GM19023 (cell line): ENCODE data around the gene GAS7.
"Not testable (repeated sequence)": the region's sequence is repeated elsewhere in the genome, so short reads cannot be mapped to it uniquely, and the experiment has no call there.

Source experiments
- ATAC-seq: cut with Tn5 transposase; IDR thresholded peaks from one replicate; pipeline ENCODE4 v1.9.1; 2021; ENCODE audit warnings: mild to moderate bottlenecking, moderate library complexity; ENCODE audit not compliant: unreplicated experiment

The GAS7 gene

DNA sequence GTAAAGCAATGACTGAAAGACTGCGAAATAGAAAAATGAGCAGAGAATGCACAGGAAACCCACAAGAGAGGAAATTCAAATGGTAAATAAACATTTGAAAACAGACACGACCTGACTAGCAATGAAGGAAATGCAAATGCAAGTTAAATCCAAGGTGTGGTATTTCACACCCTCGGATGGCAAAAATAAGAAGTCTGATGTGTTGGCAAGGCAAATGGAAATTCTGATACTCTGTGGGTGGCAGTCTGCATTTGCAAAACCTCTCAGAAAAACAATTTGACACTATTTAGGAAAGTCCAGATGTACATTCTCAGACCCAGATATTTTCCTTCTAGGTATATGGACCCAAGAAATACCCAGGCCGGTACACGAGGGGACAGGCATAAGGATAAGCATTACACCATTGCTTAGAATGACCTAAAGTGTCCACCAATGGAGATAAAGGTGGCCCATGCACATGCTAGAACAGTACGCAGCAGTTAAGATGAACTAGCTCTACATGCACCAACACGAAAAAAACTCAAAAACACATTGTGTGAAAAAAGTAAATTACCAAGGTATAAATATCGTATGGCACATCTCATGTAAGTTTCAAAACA is 116.7 kb downstream of the GAS7 start:
- ATAC-seq = no peak

DNA sequence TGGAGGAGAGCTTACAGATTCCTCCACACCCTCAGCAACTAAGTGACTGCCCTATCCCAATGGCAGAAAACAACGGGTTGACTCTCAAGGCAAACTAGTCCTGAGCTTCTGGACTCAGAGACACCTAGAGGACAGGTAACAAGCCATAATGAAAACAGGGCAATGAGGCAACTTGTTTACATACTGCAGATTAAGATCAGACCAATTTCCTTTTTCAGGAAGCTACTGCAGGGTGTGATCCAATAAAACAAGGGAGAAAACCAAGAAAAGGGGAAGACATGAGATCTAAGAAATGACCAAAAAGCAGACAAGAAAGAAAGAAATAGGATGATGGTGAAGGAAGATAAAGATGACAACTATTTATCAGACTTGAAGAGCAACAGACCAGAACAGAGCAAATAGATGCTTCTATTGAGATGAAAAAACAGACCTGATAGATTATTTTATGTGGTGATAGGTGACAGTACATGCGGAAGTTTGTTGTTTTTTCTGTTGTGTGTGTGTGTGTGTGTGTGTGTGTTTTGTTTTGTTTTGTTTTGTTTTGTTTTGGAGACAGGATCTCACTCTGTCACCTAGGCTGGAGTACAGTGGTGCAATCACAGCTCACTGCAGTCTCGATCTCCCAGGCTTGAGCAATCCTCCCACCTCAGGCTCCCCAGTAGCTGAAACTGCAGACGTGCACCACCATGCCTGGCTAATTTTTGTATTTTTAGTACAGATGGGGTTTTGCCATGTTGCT is 120.7 kb downstream of the GAS7 start:
- no peak for ATAC-seq

DNA sequence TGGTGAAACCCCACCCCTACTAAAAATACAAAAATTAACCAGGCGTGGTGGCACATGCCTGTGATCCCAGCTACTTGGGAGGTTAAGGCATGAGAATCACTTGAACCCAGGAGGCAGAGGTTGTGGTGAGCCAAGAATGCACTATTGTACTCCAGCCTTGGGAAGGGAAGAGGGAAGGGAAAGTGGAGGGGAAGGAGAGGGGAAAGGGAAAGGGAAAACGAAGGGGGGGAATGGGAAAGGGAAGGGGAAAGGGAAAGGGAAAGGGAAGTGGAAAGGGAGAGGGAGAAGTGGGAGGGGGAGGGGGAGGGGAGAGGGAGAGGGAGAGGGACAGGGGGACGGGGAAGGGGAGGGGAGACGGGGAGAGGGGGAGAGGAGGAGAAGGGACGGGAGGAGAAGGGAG is 122.5 kb downstream of the GAS7 start:
- no peak for ATAC-seq

DNA sequence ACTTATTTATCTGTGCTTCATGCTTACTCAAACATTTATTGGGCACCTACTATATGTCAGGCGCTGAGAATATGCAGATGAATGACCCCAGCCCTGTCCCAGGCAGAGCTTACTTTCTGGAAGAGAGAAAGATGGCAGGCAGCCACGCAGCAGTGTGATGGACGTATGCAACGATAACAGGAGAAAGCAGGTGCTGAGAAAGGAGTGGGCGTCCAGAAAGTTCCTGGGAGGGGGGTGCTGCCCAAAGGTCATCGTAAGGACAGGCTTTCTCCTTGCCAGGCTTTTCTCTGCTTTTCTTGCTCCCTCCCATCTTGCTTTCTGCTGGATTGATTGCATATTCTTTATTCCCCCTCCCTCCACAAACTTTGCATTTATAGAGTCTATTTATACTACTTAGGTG is 124.5 kb downstream of the GAS7 start:
- no peak for ATAC-seq

- ATAC-seq = no peak
These were observed 125.6 kb downstream of the GAS7 start for GRCh38 chr17:10072556-10073425.

DNA sequence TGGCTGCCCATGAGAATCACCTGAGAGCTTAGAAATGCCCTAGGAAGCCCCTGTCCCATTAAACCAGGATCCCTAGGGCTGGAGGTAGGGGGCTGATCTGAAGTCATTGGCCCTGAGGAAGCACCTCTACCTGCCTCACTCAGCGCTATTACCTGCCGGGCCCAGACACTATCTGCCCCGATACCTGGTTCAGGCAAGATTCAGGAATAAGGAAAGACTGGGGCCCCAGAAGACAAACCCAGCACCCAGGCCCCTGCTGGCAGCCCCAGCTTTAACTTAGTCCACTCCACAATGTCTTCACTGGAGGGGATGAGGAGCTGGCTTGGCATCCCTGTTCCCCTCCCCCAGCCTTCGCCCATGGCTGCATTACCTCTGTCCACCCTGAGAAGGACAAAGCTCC is 126.3 kb downstream of the GAS7 start:
- no peak for ATAC-seq

DNA sequence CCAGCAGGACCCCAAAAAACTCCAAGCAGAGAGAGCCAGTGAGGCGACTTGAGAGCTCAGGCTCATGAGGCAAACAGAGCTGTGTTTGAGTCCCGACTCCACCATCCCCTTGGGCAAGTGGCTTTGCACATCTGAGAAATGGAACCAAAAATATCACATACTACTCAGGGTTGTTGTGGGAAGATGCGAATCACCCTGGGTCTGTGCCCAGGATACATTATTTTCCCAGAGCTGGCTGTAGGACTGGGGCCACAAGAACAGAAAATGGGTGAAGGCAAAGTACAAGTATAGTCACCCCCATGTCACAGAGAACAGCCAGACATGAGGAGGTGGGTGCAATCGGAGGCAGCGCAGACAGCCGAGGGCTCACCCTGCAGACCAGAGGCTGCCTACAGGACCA is 127.3 kb downstream of the GAS7 start:
- no peak for ATAC-seq

DNA sequence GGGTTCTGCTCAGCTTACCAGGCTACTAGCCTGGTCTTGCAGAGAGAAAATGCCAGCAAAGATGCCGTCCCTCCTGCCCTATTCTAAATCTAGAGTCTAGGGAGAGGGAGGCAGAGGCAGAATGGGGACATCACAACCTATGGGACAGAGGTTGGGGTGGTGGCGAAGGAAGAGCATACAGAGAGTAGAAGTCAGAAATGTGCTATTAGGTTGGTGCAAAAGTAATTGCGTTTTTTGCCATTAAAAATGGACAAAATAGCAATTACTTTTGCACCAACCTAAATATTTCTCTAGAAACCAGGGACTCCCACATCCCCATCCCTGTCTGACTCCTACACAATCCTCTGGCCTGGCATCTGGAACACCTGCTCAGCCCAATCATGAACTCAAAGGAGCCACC is 127.7 kb downstream of the GAS7 start:
- no peak for ATAC-seq

DNA sequence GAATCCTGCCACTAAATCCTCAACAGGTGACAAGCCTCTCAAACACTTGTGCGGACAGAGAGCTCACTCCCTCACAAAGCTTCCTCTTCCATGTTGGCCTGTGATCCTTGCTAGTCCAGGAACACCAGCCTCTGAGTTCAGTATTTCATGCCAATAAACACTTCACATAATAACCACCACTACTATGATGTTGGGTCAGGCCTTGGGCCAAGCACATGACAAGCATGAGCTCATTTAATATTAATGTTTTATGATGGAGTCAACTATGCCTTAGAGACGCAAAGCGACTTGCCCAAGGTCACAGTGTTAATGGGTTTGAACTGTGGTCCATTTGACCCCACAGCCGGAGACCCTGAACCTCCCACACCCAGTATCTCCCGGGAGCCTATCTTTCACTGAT is 129.1 kb downstream of the GAS7 start:
- no peak for ATAC-seq

DNA sequence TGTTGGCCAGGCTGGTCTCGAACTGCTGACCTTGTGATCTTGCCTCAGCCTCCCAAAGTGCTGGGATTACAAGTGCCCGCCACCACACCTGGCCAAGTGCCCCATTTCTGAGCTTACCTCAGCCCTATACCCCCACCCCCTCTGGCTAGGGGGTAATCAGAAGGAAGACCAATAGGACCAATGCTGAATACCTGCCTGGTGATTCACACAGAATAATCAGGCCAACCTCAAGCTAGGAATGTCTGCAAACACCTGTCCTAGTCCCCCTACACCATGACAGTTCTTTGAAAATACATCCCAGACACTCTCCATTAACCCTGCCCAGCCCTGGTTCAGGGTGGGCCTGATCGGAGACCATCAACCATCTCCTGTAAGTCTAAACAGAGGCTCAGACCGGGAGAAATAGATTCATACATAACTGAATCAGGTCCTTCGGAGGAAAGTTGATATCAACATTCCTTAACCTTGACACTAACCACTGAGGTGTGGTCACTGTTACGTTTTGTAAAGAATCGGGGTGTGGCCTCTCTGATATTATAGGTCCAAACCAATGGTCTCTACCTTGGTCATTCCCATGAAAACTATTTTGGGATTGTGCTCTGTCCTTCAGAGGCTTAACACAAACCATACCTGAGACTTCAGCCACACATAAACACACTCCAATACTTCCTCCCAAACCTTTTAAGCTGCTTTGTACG is 130.8 kb downstream of the GAS7 start:
- ATAC-seq = no peak

DNA sequence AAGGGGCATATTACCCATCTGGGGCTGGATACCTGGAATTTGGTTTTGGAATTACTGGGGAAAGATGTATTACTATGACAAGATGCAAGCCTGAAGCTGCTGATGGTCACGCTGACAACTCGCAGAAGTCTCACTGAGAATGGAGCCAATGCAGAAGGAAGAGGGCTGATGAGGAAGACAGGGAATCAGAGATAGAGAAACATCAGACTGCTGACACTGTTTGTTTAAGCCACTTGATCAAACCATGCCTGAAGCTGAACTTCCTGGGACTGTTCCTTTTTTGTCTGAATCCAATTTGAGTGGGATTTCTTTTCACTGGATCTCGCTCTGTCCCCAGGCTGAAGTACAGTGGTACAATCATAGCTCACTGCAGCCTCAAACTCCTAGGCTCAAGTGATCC is 133.9 kb downstream of the GAS7 start:
- ATAC-seq = no peak

GRCh38 chr17:10063730-10064241 is 134.6 kb downstream of the GAS7 start:
- ATAC-seq = no peak

GRCh38 chr17:10062691-10063385 is 135.6 kb downstream of the GAS7 start:
- ATAC-seq = no peak

GRCh38 chr17:10061111-10061845 is 137.1 kb downstream of the GAS7 start:
- ATAC-seq = no peak

DNA sequence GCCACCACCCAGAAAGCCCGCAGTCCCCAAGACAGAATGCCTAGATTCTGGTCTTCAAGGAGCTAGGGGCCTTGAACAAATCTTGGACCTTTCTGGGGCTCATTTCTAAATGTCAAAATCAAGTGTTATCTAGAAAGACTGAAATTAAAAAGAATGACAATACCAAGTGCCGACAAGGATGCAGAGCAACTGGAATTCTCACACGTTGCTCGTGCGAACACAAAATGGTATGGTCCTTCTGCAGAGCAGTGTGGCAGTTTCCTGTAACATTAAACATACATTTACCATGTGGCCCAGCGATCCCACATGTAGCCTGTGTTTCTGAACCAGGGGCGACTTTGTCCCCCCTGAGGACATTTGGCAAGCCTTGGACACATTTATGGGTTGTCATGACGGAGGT is 137.9 kb downstream of the GAS7 start:
- ATAC-seq = no peak

GRCh38 chr17:10059684-10060211 is 138.7 kb downstream of the GAS7 start:
- ATAC-seq = peak; percentile 84

GRCh38 chr17:10058921-10059683 is 139.3 kb downstream of the GAS7 start:
- no peak for ATAC-seq

GRCh38 chr17:10057466-10057865 is 140.9 kb downstream of the GAS7 start:
- ATAC-seq = not testable (repeated sequence)
